MG63 (cell line): Measurements from ENCODE around the gene CYP24A1. TPM values are rescaled to one million over a fixed set of nuclear protein-coding genes. Genes with fewer than 3 reads are reported as not detected.
"Not testable (repeated sequence)": the region's sequence is repeated elsewhere in the genome, so short reads cannot be mapped to it uniquely, and the experiment has no call there.

Experiments used
- DNase-seq: peaks from one replicate; pipeline ENCODE4 v3.0.0-alpha.2; 2020
- H3K27me3 ChIP-seq: fragments of 250-450 bp; sonication (Bioruptor Pico); 2 replicates; pipeline ENCODE4 v1.5.1; 2020; ENCODE audit warnings: mild to moderate bottlenecking, moderate library complexity
- H3K36me3 ChIP-seq: fragments of 250-450 bp; sonication (Bioruptor Pico); 2 replicates; pipeline ENCODE4 v1.5.1; 2020; ENCODE audit warnings: mild to moderate bottlenecking, moderate library complexity
- H3K4me3 ChIP-seq: fragments of 250-450 bp; sonication (Bioruptor Pico); 2 replicates; pipeline ENCODE4 v1.5.1; 2020; ENCODE audit warnings: mild to moderate bottlenecking, moderate library complexity
- H3K9me3 ChIP-seq: fragments of 250-450 bp; sonication (Bioruptor Pico); 2 replicates; pipeline ENCODE4 v1.5.1; 2020; ENCODE audit warnings: mild to moderate bottlenecking, moderate library complexity
- total RNA-seq: library from RNA; depleted of rRNA; stranded (reverse); fragments of >200 nt; shearing (Covaris generic); gene quantifications from 2 replicates; pipeline ENCODE4 v1.2.3, GENCODE V29; 2014; ENCODE audit warnings: low replicate concordance

CYP24A1 gene
- total RNA-seq, 1 experiment from 2014 or later: not detected

- DNase-seq: peak; percentile 55
- no peak overlapping the region for H3K4me3 ChIP-seq
- H3K9me3 ChIP-seq: peaks cover 4% of the 10 kb centered on the region; the same call in 1 of the 2 replicates
- no peaks in the 10 kb centered on the region for H3K27me3 ChIP-seq
- no peaks in the 10 kb centered on the region for H3K36me3 ChIP-seq
These were observed 40.1 kb downstream of the CYP24A1 start for GRCh38 chr20:54133434-54134427.

- Histone ChIP-seq H3K27me3 (no peaks in the 10 kb centered on the region), H3K4me3 (0 out of 2 replicates have a peak overlapping the region, but pooled peaks have one; percentile 2), H3K9me3 (peaks cover 4% of the 10 kb centered on the region; the same call in 1 of the 2 replicates), H3K36me3 (no peaks in the 10 kb centered on the region)
- peak; percentile 73 for DNase-seq
These were observed 41.0 kb downstream of the CYP24A1 start for GRCh38 chr20:54132612-54133433.

GRCh38 chr20:54131675-54132611 lies 41.8 kb downstream of the CYP24A1 start:
- Histone ChIP-seq H3K4me3 (0 out of 2 replicates have a peak overlapping the region, but pooled peaks have one; percentile 2), H3K9me3 (peaks cover 4% of the 10 kb centered on the region; the same call in 1 of the 2 replicates), H3K36me3 (no peaks in the 10 kb centered on the region), H3K27me3 (no peaks in the 10 kb centered on the region)
- no peak for DNase-seq

- H3K4me3 ChIP-seq, H3K36me3 ChIP-seq, DNase-seq, H3K9me3 ChIP-seq, H3K27me3 ChIP-seq: not testable (repeated sequence)
These were observed 42.7 kb downstream of the CYP24A1 start for GRCh38 chr20:54131125-54131524.

- DNase-seq: no peak
These were observed 44.4 kb downstream of the CYP24A1 start for GRCh38 chr20:54129350-54129749.

GRCh38 chr20:54127855-54128574 lies 45.8 kb downstream of the CYP24A1 start:
- Histone ChIP-seq H3K27me3 (no peaks in the 10 kb centered on the region), H3K36me3 (no peaks in the 10 kb centered on the region), H3K9me3 (no peaks in the 10 kb centered on the region), H3K4me3 (no peak overlapping the region)
- DNase-seq: no peak

More at GRCh38 chr20:54129350-54129749, 44.4 kb downstream of the CYP24A1 start:
- Histone ChIP-seq H3K36me3 (no peaks in the 10 kb centered on the region), H3K27me3 (no peaks in the 10 kb centered on the region), H3K9me3 (no peaks in the 10 kb centered on the region), H3K4me3 (no peak overlapping the region)

- no peak for DNase-seq
- H3K4me3 ChIP-seq: no peak overlapping the region
- no peaks in the 10 kb centered on the region for H3K27me3 ChIP-seq
- no peaks in the 10 kb centered on the region for H3K36me3 ChIP-seq
- no peaks in the 10 kb centered on the region for H3K9me3 ChIP-seq
These were observed 46.8 kb downstream of the CYP24A1 start for GRCh38 chr20:54126806-54127655.

- not testable (repeated sequence) for H3K36me3 ChIP-seq, H3K9me3 ChIP-seq, DNase-seq, H3K27me3 ChIP-seq, H3K4me3 ChIP-seq
These were observed 47.5 kb downstream of the CYP24A1 start for GRCh38 chr20:54126328-54126727.

- H3K9me3 ChIP-seq: no peaks in the 10 kb centered on the region; the same call in 1 of the 2 replicates
- no peaks in the 10 kb centered on the region for H3K36me3 ChIP-seq
- no peaks in the 10 kb centered on the region for H3K27me3 ChIP-seq
- DNase-seq: peak; percentile 87
- H3K4me3 ChIP-seq: no peak overlapping the region
These were observed 50.1 kb downstream of the CYP24A1 start for GRCh38 chr20:54123587-54124180.

GRCh38 chr20:54122681-54123586 lies 50.9 kb downstream of the CYP24A1 start:
- no peak for DNase-seq
- H3K27me3 ChIP-seq: no peaks in the 10 kb centered on the region
- H3K36me3 ChIP-seq: no peaks in the 10 kb centered on the region
- H3K9me3 ChIP-seq: no peaks in the 10 kb centered on the region; the same call in 1 of the 2 replicates
- H3K4me3 ChIP-seq: no peak overlapping the region

GRCh38 chr20:54122189-54122588 lies 51.6 kb downstream of the CYP24A1 start:
- DNase-seq: no peak

GRCh38 chr20:54119744-54120143 lies 54.0 kb downstream of the CYP24A1 start:
- no peaks in the 10 kb centered on the region for H3K27me3 ChIP-seq
- no peaks in the 10 kb centered on the region for H3K36me3 ChIP-seq
- H3K9me3 ChIP-seq: no peaks in the 10 kb centered on the region; the same call in 1 of the 2 replicates
- H3K4me3 ChIP-seq: no peak overlapping the region
- DNase-seq: no peak

More at GRCh38 chr20:54122189-54122588, 51.6 kb downstream of the CYP24A1 start:
- no peaks in the 10 kb centered on the region; the same call in 1 of the 2 replicates for H3K9me3 ChIP-seq
- no peaks in the 10 kb centered on the region for H3K36me3 ChIP-seq
- no peaks in the 10 kb centered on the region for H3K27me3 ChIP-seq
- H3K4me3 ChIP-seq: no peak overlapping the region

- H3K36me3 ChIP-seq: no peaks in the 10 kb centered on the region
- no peak overlapping the region for H3K4me3 ChIP-seq
- no peaks in the 10 kb centered on the region for H3K27me3 ChIP-seq
- DNase-seq: no peak
- H3K9me3 ChIP-seq: no peaks in the 10 kb centered on the region; the same call in 1 of the 2 replicates
These were observed 55.4 kb downstream of the CYP24A1 start for GRCh38 chr20:54118220-54119001.
